ENCODE results near the gene OLFM1. TPM values are rescaled to one million over a fixed set of nuclear protein-coding genes. Genes with fewer than 3 reads are reported as not detected.

The OLFM1 gene
- total RNA-seq, 1 donor from 2014 or later, result 5.5 TPM

DNA sequence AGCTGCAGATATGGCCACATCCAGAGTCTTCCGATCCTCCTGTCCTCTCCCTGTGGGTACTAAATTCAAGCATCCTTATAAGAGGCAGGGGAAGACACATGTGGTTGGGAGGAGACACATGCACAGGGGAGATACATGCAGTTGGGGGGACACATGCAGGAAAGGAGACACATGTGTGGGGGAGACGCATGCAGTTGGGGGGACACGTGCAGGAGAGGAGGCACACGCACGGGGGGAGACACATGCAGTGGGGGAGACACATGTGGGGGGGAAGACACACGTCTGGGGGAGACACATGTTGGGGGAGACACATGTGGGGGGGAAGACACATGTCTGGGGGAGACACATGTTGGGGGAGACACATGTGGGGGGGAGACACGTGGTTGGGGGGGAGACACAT is 21.2 kb upstream of the OLFM1 start:
- DNase-seq (ENCODE audit: low read depth) (no peak), FAIRE-seq (no peak)
- Histone ChIP-seq H4K20me1 (ENCODE audit: insufficient read depth, low read length) (no peaks in the 10 kb centered on the region), H3K27me3 (ENCODE audit: insufficient read depth, low read length) (no peaks in the 10 kb centered on the region), H3K4me3 (ENCODE audit: insufficient read depth, low read depth, low read length) (no peak overlapping the region), H3K9me3 (ENCODE audit: insufficient read depth, low read depth, low read length) (no peaks in the 10 kb centered on the region), H3K79me2 (ENCODE audit: insufficient read depth, low read length) (no peaks in the 10 kb centered on the region), H3K4me2 (ENCODE audit: low read length) (no peak overlapping the region), H3K9ac (ENCODE audit: low read length) (no peak overlapping the region), H2AFZ (ENCODE audit: low read depth, low read length) (no peak overlapping the region), H3K4me1 (ENCODE audit: insufficient read depth, low read length) (no peaks in the 10 kb centered on the region), H3K36me3 (ENCODE audit: insufficient read depth, low read length) (no peaks in the 10 kb centered on the region), H3K27ac (ENCODE audit: low read depth, low read length) (no peak overlapping the region)
- Mint-ChIP-seq H3K27me3 (ENCODE audit: low read depth, unreplicated experiment) (peaks cover 65% of the 10 kb centered on the region), H3K36me3 (ENCODE audit: low read depth, unreplicated experiment) (peaks cover 3% of the 10 kb centered on the region), H3K4me3 (ENCODE audit: unreplicated experiment) (no peak overlapping the region), H3K9me3 (ENCODE audit: unreplicated experiment) (peaks cover 31% of the 10 kb centered on the region), H3K27ac (ENCODE audit: unreplicated experiment) (no peak overlapping the region), H3K4me1 (ENCODE audit: low read depth, unreplicated experiment) (no peaks in the 10 kb centered on the region)
- TF ChIP-seq CTCF (IDR thresholded peaks at IDR 0.05; ENCODE audit: insufficient read depth, low read depth, low read length) (no peak), EZH2 (IDR thresholded peaks at IDR 0.05; ENCODE audit: insufficient read depth, low read length) (no peak)

DNA sequence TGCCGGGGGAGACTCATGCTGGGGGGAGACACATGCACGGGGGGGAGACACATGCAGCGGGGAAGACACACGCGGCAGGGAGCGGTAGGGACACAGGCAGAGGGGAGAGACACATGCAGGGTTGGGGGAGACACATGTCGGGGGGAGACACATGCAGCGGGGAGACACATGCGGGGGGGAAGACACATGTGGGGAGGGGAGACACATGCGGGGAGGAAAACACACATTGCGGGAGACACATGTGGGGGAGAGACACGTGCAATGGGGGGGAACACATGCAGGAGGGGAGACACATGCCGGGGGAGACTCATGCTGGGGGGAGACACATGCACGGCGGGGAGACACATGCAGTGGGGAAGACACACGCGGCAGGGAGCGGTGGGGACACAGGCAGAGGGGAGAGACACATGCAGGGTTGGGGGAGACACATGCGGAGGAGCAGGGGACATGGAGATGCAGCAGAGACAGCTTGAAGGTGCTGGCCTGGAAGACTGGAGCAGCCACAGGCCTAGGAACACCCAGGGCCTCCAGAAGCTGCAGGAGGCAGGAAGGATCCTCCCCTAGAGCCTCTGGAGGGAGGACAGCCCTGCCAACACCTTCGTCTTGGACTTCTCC is 20.3 kb upstream of the OLFM1 start:
- no peak for FAIRE-seq
- Mint-ChIP-seq H3K36me3 (ENCODE audit: low read depth, unreplicated experiment) (peaks cover 3% of the 10 kb centered on the region), H3K4me1 (ENCODE audit: low read depth, unreplicated experiment) (no peaks in the 10 kb centered on the region), H3K27ac (ENCODE audit: unreplicated experiment) (no peak overlapping the region), H3K9me3 (ENCODE audit: unreplicated experiment) (peaks cover 28% of the 10 kb centered on the region), H3K4me3 (ENCODE audit: unreplicated experiment) (no peak overlapping the region), H3K27me3 (ENCODE audit: low read depth, unreplicated experiment) (peaks cover 57% of the 10 kb centered on the region)
- no peak overlapping the region for H3K4me3 ChIP-seq (ENCODE audit: insufficient read depth, low read depth, low read length)
- no peaks in the 10 kb centered on the region for H3K36me3 ChIP-seq (ENCODE audit: insufficient read depth, low read length)
- H4K20me1 ChIP-seq (ENCODE audit: insufficient read depth, low read length), result no peaks in the 10 kb centered on the region
- no peak overlapping the region for H3K27ac ChIP-seq (ENCODE audit: low read depth, low read length)
- H3K4me2 ChIP-seq (ENCODE audit: low read length), result no peak overlapping the region
- no peak for DNase-seq (ENCODE audit: low read depth)
- H3K27me3 ChIP-seq (ENCODE audit: insufficient read depth, low read length), result no peaks in the 10 kb centered on the region
- TF ChIP-seq CTCF (IDR thresholded peaks at IDR 0.05; ENCODE audit: insufficient read depth, low read depth, low read length) (no peak), EZH2 (IDR thresholded peaks at IDR 0.05; ENCODE audit: insufficient read depth, low read length) (no peak)
- no peaks in the 10 kb centered on the region for H3K79me2 ChIP-seq (ENCODE audit: insufficient read depth, low read length)
- no peak overlapping the region for H3K9ac ChIP-seq (ENCODE audit: low read length)
- H3K4me1 ChIP-seq (ENCODE audit: insufficient read depth, low read length), result no peaks in the 10 kb centered on the region
- H3K9me3 ChIP-seq (ENCODE audit: insufficient read depth, low read depth, low read length), result no peaks in the 10 kb centered on the region
- H2AFZ ChIP-seq (ENCODE audit: low read depth, low read length), result no peak overlapping the region

DNA sequence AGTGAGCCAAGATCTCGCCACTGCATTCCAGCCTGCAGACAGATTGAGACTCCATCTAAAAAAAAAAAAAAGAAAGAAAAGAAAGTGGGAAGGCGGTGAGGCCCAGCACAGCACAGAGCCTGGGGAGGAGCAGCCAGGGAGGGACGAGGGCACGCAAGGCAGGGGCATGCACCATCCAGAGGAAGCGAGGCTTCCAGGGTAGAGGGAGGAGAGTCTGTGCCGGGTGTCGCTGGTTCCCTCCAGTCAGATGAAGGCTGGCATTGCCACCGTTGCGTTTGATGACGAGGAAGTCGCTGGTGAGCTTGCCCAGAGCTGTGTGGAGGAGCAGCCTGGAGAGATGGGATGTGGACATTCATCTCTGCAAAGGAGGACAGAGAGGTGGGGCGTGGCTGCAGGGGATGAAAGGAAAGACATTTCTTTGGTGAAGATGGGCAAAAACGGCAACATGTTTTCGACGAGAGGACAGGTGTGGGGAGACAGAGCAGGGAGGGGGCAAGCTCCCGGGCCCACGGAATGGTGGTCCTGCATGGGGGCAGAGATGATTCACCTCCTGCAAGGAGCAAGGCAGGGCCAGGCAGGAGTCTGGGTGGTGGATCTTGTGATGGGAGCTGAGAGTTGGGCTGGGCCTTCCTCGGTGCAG is 18.6 kb upstream of the OLFM1 start:
- Histone ChIP-seq H3K79me2 (ENCODE audit: insufficient read depth, low read length) (no peaks in the 10 kb centered on the region), H3K4me3 (ENCODE audit: insufficient read depth, low read depth, low read length) (no peak overlapping the region), H4K20me1 (ENCODE audit: insufficient read depth, low read length) (no peaks in the 10 kb centered on the region), H3K4me2 (ENCODE audit: low read length) (no peak overlapping the region), H2AFZ (ENCODE audit: low read depth, low read length) (no peak overlapping the region), H3K9me3 (ENCODE audit: insufficient read depth, low read depth, low read length) (no peaks in the 10 kb centered on the region), H3K4me1 (ENCODE audit: insufficient read depth, low read length) (no peaks in the 10 kb centered on the region), H3K27me3 (ENCODE audit: insufficient read depth, low read length) (no peaks in the 10 kb centered on the region), H3K9ac (ENCODE audit: low read length) (no peak overlapping the region), H3K36me3 (ENCODE audit: insufficient read depth, low read length) (no peaks in the 10 kb centered on the region), H3K27ac (ENCODE audit: low read depth, low read length) (no peak overlapping the region)
- Mint-ChIP-seq H3K4me1 (ENCODE audit: low read depth, unreplicated experiment) (no peaks in the 10 kb centered on the region), H3K9me3 (ENCODE audit: unreplicated experiment) (peaks cover 21% of the 10 kb centered on the region), H3K27me3 (ENCODE audit: low read depth, unreplicated experiment) (peaks cover 58% of the 10 kb centered on the region), H3K36me3 (ENCODE audit: low read depth, unreplicated experiment) (peaks cover 3% of the 10 kb centered on the region), H3K4me3 (ENCODE audit: unreplicated experiment) (no peak overlapping the region), H3K27ac (ENCODE audit: unreplicated experiment) (no peak overlapping the region)
- TF ChIP-seq CTCF (IDR thresholded peaks at IDR 0.05; ENCODE audit: insufficient read depth, low read depth, low read length), result no peak
- TF ChIP-seq EZH2 (IDR thresholded peaks at IDR 0.05; ENCODE audit: insufficient read depth, low read length), result no peak
- FAIRE-seq, result no peak
- DNase-seq (ENCODE audit: low read depth), result no peak

Data from astrocyte (in vitro differentiated cells and primary cell).